Body of pancreas (tissue), 4 donors: ENCODE data around the gene MED17. TPM values are rescaled to one million over a fixed set of nuclear protein-coding genes. Genes with fewer than 3 reads are reported as not detected.

Experiments
- ATAC-seq: fragments of 150-250 bp; one replicate; pipeline ENCODE4 v1.9.1; 2016
- DNase-seq, 4 donors: peaks; one replicate each; pipeline ENCODE4 v3.0.0-alpha.2; 2019
- H3K27ac ChIP-seq, 4 donors: fragments of 200-600 bp; sonication (generic); 1 replicate in 3 of 4; 2 replicates in 1 of 4; pipeline versions ENCODE4 v1.5.1 to v1.6.1; 2016 to 2019; ENCODE audit warnings: mild to moderate bottlenecking in 1 of 4, mixed read lengths in 1 of 4, moderate library complexity in 1 of 4
- H3K27me3 ChIP-seq, 2 donors: fragments of 200-600 bp; sonication (generic); one replicate each; pipeline ENCODE4 v1.6.0; 2016; ENCODE audit warnings: mild to moderate bottlenecking in 1 of 2
- H3K36me3 ChIP-seq, 2 donors: fragments of 200-600 bp; sonication (generic); replicated peaks in 1 of 2; 2 replicates each; pipeline ENCODE4 v1.5.1; 2016; ENCODE audit warnings: low read depth in 2 of 2; ENCODE audit not compliant: insufficient read depth in 1 of 2
- H3K4me1 ChIP-seq: fragments of 200-600 bp; sonication (generic); one replicate; pipeline ENCODE4 v1.6.0; 2016
- H3K4me3 ChIP-seq, 2 donors: fragments of 200-600 bp; sonication (generic); 1 replicate in 1 of 2; 2 replicates in 1 of 2; pipeline ENCODE4 v1.5.1; 2016 to 2019
- H3K9me3 ChIP-seq, 3 donors: fragments of 200-600 bp; sonication (generic); 1 replicate in 2 of 3; 2 replicates in 1 of 3; pipeline ENCODE4 v1.5.1; 2016
- CTCF ChIP-seq, 7 experiments: fragments of 450-650 bp in 4 of 7; fragments of 200-600 bp in 3 of 7; sonication (generic) in 3 of 7; IDR thresholded peaks; one replicate each; pipeline ENCODE4 v1.5.1; 2016 to 2019; ENCODE audit warnings: antibody characterized with exemption in 7 of 7
- POLR2A ChIP-seq, 3 donors: fragments of 450-650 bp; IDR thresholded peaks; one replicate each; pipeline ENCODE4 v1.6.1; 2016; ENCODE audit warnings: antibody characterized with exemption in 3 of 3, mild to moderate bottlenecking in 2 of 3
- WGBS, 2 donors: methylation state at CpG; one replicate each; pipeline ENCODE4 v1.1.5; 2017; 5-methylcytosine and 5-hydroxymethylcytosine counted together
- intact Hi-C: fragments of 100-400 bp; cut with DNase I; formaldehyde crosslinking; loops from one replicate; pipeline ENCODE4 v1.15.1; 2023
- total RNA-seq, 2 donors: library from RNA; depleted of rRNA; stranded (reverse); fragments of >200 nt; gene quantifications; one replicate each; pipeline ENCODE4 v1.1.0, GENCODE V29; 2016

Gene MED17
- total RNA-seq, 2 donors from 2014 or later: 18.9 to 22.4 TPM

DNA sequence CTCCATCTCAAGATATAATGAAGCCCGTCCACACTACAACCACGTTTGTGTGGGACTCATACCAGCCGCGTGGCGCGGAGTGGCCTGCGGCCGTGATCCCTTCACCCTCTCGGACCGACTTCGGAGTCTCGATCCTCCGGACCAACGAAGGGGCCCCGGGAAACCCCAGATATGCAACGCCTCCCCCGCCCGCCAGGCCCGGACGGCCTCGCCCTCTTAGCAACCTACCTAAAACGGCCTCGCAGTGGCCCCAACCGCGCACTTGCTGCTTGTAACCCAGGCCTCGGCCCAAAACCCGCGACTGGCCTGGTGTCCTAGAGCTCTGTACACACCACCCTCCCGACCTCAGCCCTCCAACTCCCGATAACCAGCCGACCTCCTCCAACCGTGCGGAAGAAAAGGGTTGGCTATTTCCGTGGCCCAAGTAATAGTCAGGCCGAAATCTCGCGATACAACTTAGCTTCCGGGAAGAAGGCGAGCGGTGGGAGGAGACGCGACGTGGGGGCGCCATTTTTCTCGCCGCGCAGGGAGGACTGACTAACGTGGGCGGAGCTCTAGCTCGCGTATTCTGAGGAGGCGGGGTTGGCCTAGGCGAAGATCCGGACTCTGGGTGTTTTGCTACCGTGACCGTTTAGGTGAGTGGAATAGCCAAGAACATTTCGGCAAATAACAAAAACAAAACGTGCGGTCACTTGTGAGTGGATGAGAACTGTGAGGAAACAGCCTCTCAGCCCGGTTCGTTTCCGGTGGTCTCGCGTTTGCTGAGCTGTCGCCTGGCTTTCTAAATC is 42.8 kb upstream of the MED17 start, which contains the start of the genes C11orf54 and TAF1D:
Gene C11orf54, plus strand, starts transcription at position 579 of the 788 bp plus-strand sequence. CDS start 5,722 bp downstream, outside the sequence.
Gene TAF1D, minus strand, starts transcription at position 402 of the 788 bp plus-strand sequence. CDS start 2,191 bp downstream, outside the sequence.
- no peaks in the 10 kb centered on the region for H3K27me3 ChIP-seq
- H3K9me3 ChIP-seq: no peaks in the 10 kb centered on the region
- ATAC-seq (peak; percentile 93), DNase-seq (peak; percentile 98 to 99 (median 98))
- H3K27ac ChIP-seq: peak within 1 kb of the TSS; percentile 96 to 99 (median 98)
- 0 to 1% methylated on average over 55 to 65 of the region's 65 CpGs for WGBS, 2 donors
- peak in 3 of 7 experiments; percentile 12 to 42 (median 27) for TF ChIP-seq CTCF (IDR thresholded peaks at IDR 0.05)
- peak; percentile 82 to 98 (median 98) for TF ChIP-seq POLR2A (IDR thresholded peaks at IDR 0.05)
- intact Hi-C loops: no loop called here
- peaks cover 0 to 7% of the 10 kb centered on the region in 2 donors for H3K36me3 ChIP-seq
- peak within 1 kb of the TSS; percentile 44 to 81 for H3K4me3 ChIP-seq
- H3K4me1 ChIP-seq: peaks cover 81% of the 10 kb centered on the region

DNA sequence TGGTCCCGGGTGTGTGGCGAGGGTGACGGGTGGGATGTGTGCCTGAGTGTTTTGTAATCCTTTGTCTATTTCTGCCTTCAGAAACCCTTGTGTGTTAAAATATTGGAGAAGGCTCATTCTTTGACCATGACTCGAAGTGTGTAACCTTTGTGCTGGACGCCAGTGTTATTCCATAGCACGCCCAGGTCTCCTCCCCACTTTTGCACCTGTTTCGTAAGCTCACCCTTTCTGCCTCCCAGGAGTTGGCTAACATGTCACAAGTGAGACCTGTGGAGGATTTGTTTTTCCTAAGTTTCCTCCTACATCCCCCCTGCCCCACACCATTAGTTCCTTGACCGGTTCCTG is 42.2 kb upstream of the MED17 start:
- Histone ChIP-seq H3K9me3 (no peaks in the 10 kb centered on the region), H3K36me3 (peaks cover 0 to under 1% of the 10 kb centered on the region in 2 donors), H3K4me3 (peak overlapping the region; percentile 5 to 63), H3K27me3 (no peaks in the 10 kb centered on the region), H3K27ac (peak overlapping the region; percentile 96 to 99 (median 98)), H3K4me1 (peaks cover 76% of the 10 kb centered on the region)
- intact Hi-C loops: no loop called here
- DNase-seq (peak; percentile 74 to 90 (median 80)), ATAC-seq (peak; percentile 73)
- TF ChIP-seq CTCF (IDR thresholded peaks at IDR 0.05) (no peak), POLR2A (IDR thresholded peaks at IDR 0.05) (no peak)
- WGBS, 2 donors: 0% methylated on average over 8 of the region's 8 CpGs

- WGBS, 2 donors: 85 to 88% methylated on average over 21 to 23 of the region's 23 CpGs
- no peaks in the 10 kb centered on the region for H3K9me3 ChIP-seq
- intact Hi-C loops: no loop called here
- H3K36me3 ChIP-seq: no peaks in the 10 kb centered on the region
- H3K4me3 ChIP-seq: no peak overlapping the region
- DNase-seq (peak in 1 of 4 donors; percentile 24), ATAC-seq (no peak)
- TF ChIP-seq POLR2A (IDR thresholded peaks at IDR 0.05) (no peak), CTCF (IDR thresholded peaks at IDR 0.05) (no peak)
- H3K27ac ChIP-seq: peak overlapping the region in 3 of 4 donors; percentile 96 to 98 (median 97)
- no peaks in the 10 kb centered on the region for H3K27me3 ChIP-seq
- peaks cover 61% of the 10 kb centered on the region for H3K4me1 ChIP-seq
Observed at GRCh38 chr11:93743291-93743690, 40.8 kb upstream of the MED17 start.

DNA sequence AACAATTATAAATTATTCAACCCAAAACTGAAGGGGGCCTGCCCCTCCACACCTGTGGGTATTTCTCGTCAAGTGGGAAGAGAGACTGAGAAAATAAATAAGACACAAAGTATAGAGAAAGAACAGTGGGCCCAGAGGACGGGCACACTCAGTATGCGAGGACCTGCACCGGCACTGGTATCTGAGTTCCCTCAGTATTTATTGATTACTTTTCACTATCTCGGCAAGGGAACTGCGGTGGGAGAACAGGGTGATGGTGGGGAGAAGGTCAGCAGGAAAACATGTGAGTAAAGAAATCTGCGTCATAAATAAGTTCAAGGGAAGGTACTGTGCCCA is 39.4 kb upstream of the MED17 start:
- intact Hi-C loops: no loop called here
- peak overlapping the region; percentile 78 to 98 (median 96) for H3K27ac ChIP-seq
- no peaks in the 10 kb centered on the region for H3K27me3 ChIP-seq
- no peak for ATAC-seq
- no peaks in the 10 kb centered on the region for H3K36me3 ChIP-seq
- WGBS, 2 donors: 14 to 17% methylated on average over 7 of the region's 7 CpGs
- no peaks in the 10 kb centered on the region for H3K9me3 ChIP-seq
- no peak for TF ChIP-seq CTCF (IDR thresholded peaks at IDR 0.05)
- TF ChIP-seq POLR2A (IDR thresholded peaks at IDR 0.05): peak in 2 of 3 donors; percentile 17 to 53
- H3K4me3 ChIP-seq: no peak overlapping the region
- peaks cover 48% of the 10 kb centered on the region for H3K4me1 ChIP-seq
- DNase-seq: peak in 3 of 4 donors; percentile 30 to 36 (median 35)
